CD4-positive, alpha-beta T cell (primary cell): ENCODE results near the gene SH3BP2. TPM values are rescaled to one million over a fixed set of nuclear protein-coding genes. Genes with fewer than 3 reads are reported as not detected.

Experiments used
- ATAC-seq: fragments of 200-7000 bp; cut with Tn5 transposase; one replicate; pipeline ENCODE4 v1.10.0; 2022; ENCODE audit warnings: mild to moderate bottlenecking; ENCODE audit not compliant: poor library complexity
- CTCF ChIA-PET: fragments of 350-600 bp; sonication (Branson Sonifier 250); formaldehyde crosslinking; loops from one replicate; lab custom pipeline; 2021; ENCODE audit warnings: antibody characterized with exemption, inconsistent platforms; lab: Charles Lee
- POLR2A ChIA-PET: fragments of 350-600 bp; sonication (Branson Sonifier 250); formaldehyde crosslinking; loops from one replicate; lab custom pipeline; 2021; ENCODE audit warnings: antibody characterized with exemption, inconsistent platforms; lab: Charles Lee
- DNase-seq, 14 experiments: peaks; one replicate each; pipeline ENCODE4 v3.0.0-alpha.2; 2013 to 2020; ENCODE audit warnings: mixed read lengths in 2 of 14
- H3K27ac ChIP-seq, 2 donors: one replicate each; pipeline versions ENCODE4 v1.5.1 to v1.7.0; 2013; ENCODE audit warnings: low read length in 2 of 2, low read depth in 1 of 2, mild to moderate bottlenecking in 1 of 2
- H3K27me3 ChIP-seq, 2 experiments: 1 replicate in 1 of 2; 2 replicates in 1 of 2; pipeline versions ENCODE4 v1.6.1 to v1.7.0; 2013; ENCODE audit warnings: low read length in 2 of 2, control low read depth in 1 of 2, mild to moderate bottlenecking in 1 of 2, moderate library complexity in 1 of 2; ENCODE audit not compliant: insufficient read depth in 2 of 2, control insufficient read depth in 1 of 2
- H3K36me3 ChIP-seq: one replicate; pipeline ENCODE4 v1.6.1; 2013; ENCODE audit warnings: low read length, control low read depth; ENCODE audit not compliant: insufficient read depth
- H3K4me1 ChIP-seq: one replicate; pipeline ENCODE4 v1.6.1; 2013; ENCODE audit warnings: low read length, control low read depth; ENCODE audit not compliant: insufficient read depth
- H3K4me3 ChIP-seq: one replicate; pipeline ENCODE4 v1.5.1; 2013; ENCODE audit warnings: mild to moderate bottlenecking, low read length, moderate library complexity
- H3K9me3 ChIP-seq, 2 experiments: 1 replicate in 1 of 2; 2 replicates in 1 of 2; pipeline versions ENCODE4 v1.6.1 to v1.7.0; 2013; ENCODE audit warnings: low read length in 2 of 2, mild to moderate bottlenecking in 2 of 2, control low read depth in 1 of 2, moderate library complexity in 1 of 2; ENCODE audit not compliant: control insufficient read depth in 1 of 2, insufficient read depth in 1 of 2
- H3K27ac Mint-ChIP-seq: one replicate; pipeline ENCODE4 v1.8.0; 2020; ENCODE audit warnings: mixed read lengths
- H3K27me3 Mint-ChIP-seq: one replicate; pipeline ENCODE4 v1.8.0; 2021; ENCODE audit warnings: mixed read lengths
- H3K36me3 Mint-ChIP-seq: one replicate; pipeline ENCODE4 v1.8.0; 2021; ENCODE audit warnings: low read depth, mixed read lengths
- H3K4me1 Mint-ChIP-seq: one replicate; pipeline ENCODE4 v1.8.0; 2021; ENCODE audit warnings: low read depth, mixed read lengths
- H3K4me3 Mint-ChIP-seq: one replicate; pipeline ENCODE4 v1.8.0; 2020; ENCODE audit warnings: mild to moderate bottlenecking, mixed read lengths
- H3K9me3 Mint-ChIP-seq: one replicate; pipeline ENCODE4 v1.8.0; 2020; ENCODE audit warnings: mixed read lengths
- intact Hi-C, 2 experiments: fragments of 100-400 bp; cut with DNase I in 1 of 2; cut with micrococcal nuclease in 1 of 2; formaldehyde crosslinking; loops; one replicate each; pipeline versions ENCODE4 v1.15.1 to v1.9.0; 2023 to 2025; cut with DNase I, micrococcal nuclease
- total RNA-seq, 174 experiments: library from RNA in 2 of 174; stranded (reverse) in 2 of 174; gene quantifications; one replicate each; pipeline ENCODE4 v1.2.3 and lab custom pipeline; 2021 to 2026
- TF ChIP-seq, protein P1 (sequence below): fragments of 200-600 bp; IDR thresholded peaks from one replicate; pipeline ENCODE4 v1.8.0; 2022; ENCODE audit warnings: antibody characterized with exemption, mild to moderate bottlenecking

Gene SH3BP2
- total RNA-seq, 2 experiments from 2014 or later: 30.1 to 30.5 TPM

DNA sequence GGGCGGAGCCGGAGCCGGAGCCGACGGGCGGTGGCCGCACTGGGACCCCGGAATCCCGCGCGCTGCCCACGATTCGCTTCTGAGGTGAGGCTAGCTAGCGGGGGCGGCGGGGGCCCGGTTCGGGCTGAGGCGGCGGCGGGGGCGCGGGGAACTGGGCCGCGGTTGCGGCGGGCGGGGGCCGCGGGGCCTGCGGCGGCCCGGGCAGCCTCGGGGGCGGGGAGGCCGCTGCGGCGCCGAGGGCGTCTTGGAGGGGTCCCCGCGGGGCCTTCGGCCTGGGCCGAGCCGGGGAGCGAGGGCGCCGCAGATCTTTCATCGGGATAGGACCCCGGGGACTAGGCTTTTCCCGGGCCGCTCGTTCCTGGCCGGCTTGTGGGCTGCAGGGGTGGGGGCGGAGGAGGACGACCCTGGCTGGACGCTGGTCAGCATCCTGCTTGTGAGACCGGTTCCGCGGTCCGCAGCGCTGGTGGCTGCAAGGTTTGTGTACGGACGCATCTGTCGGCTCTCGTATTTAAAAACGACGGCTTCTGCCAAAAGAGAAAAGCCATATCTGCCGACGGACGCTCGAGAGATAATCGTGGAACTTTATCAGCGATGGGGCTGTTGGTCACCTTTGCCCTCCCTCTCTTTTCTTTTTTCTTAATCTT is 51.2 kb downstream of the SH3BP2 start:
- peaks cover 45% of the 10 kb centered on the region for H3K4me1 ChIP-seq
- H3K36me3 Mint-ChIP-seq: peaks cover 14% of the 10 kb centered on the region
- CTCF ChIA-PET: no interaction called here
- no peaks in the 10 kb centered on the region for H3K9me3 ChIP-seq
- H3K36me3 ChIP-seq: no peaks in the 10 kb centered on the region
- ATAC-seq: peak; percentile 41
- TF ChIP-seq, protein P1, sequence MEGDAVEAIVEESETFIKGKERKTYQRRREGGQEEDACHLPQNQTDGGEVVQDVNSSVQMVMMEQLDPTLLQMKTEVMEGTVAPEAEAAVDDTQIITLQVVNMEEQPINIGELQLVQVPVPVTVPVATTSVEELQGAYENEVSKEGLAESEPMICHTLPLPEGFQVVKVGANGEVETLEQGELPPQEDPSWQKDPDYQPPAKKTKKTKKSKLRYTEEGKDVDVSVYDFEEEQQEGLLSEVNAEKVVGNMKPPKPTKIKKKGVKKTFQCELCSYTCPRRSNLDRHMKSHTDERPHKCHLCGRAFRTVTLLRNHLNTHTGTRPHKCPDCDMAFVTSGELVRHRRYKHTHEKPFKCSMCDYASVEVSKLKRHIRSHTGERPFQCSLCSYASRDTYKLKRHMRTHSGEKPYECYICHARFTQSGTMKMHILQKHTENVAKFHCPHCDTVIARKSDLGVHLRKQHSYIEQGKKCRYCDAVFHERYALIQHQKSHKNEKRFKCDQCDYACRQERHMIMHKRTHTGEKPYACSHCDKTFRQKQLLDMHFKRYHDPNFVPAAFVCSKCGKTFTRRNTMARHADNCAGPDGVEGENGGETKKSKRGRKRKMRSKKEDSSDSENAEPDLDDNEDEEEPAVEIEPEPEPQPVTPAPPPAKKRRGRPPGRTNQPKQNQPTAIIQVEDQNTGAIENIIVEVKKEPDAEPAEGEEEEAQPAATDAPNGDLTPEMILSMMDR: no peak
- no peaks in the 10 kb centered on the region for H3K27me3 ChIP-seq
- H3K27ac ChIP-seq: peak overlapping the region; percentile 60 to 85
- peak overlapping the region; percentile 97 for H3K4me3 ChIP-seq
- peak overlapping the region; percentile 92 for H3K27ac Mint-ChIP-seq
- H3K27me3 Mint-ChIP-seq: no peaks in the 10 kb centered on the region
- H3K4me1 Mint-ChIP-seq: peaks cover 63% of the 10 kb centered on the region
- POLR2A ChIA-PET: interaction anchor here (0.6 to 1.9 kb wide), 5 partner anchors 8 to 120 kb away, joined by 3 to 10 read pairs (median 4); partner anchors contain the start of gene GRK4
- no peaks in the 10 kb centered on the region for H3K9me3 Mint-ChIP-seq
- intact Hi-C loops: loop anchor here (1.0 to 10.0 kb wide), 6 partner anchors 49 to 425 kb away; partner anchors contain the start of genes CFAP99 (in 1 of the 2), FAM193A (in 1 of the 2), GRK4 (in 1 of the 2) and NOP14 (in 1 of the 2)
- DNase-seq: peak in 2 of 14 experiments; percentile 21 to 45
- H3K4me3 Mint-ChIP-seq: peak overlapping the region; percentile 98

DNA sequence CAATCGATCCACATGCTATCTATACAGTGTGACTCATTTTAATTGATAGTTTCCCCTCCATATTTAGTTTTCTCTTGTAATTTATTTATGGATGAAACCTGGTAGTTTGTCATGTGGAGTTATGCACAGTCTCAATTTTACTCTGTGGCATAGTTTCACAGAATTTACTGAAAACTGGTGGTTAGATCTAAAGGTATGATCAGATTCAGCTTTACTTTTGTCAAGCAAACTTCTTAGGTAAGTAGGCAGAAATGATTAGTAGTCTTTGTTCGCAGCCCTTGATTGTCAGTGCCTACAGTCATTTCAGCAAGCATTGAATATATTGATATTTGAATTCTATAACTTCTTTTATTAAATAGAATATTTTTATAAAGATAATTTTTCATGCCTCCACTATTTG is 53.3 kb downstream of the SH3BP2 start:
- no peaks in the 10 kb centered on the region for H3K27me3 ChIP-seq
- no peak overlapping the region for H3K27ac ChIP-seq
- intact Hi-C loops: loop anchor here in 1 of 2 experiments (10.0 kb wide), 1 partner anchor 51 kb away; the partner anchor contains the start of gene SH3BP2
- H3K9me3 Mint-ChIP-seq: no peaks in the 10 kb centered on the region
- H3K36me3 ChIP-seq: no peaks in the 10 kb centered on the region
- peak overlapping the region; percentile 94 for H3K4me3 Mint-ChIP-seq
- H3K27ac Mint-ChIP-seq: peak overlapping the region; percentile 92
- ATAC-seq: no peak
- peaks cover 69% of the 10 kb centered on the region for H3K4me1 Mint-ChIP-seq
- H3K27me3 Mint-ChIP-seq: no peaks in the 10 kb centered on the region
- CTCF ChIA-PET: interaction anchor here (0.5 to 0.9 kb wide), 2 partner anchors 10 to 20 kb away, joined by 3 to 6 read pairs; no protein-coding TSS in a partner anchor
- no peak overlapping the region for H3K4me3 ChIP-seq
- H3K36me3 Mint-ChIP-seq: peaks cover 14% of the 10 kb centered on the region
- POLR2A ChIA-PET: interaction anchor here (3.1 kb wide), 1 partner anchor 8 kb away, joined by 12 read pairs; no protein-coding TSS in a partner anchor
- DNase-seq: no peak
- H3K4me1 ChIP-seq: peaks cover 50% of the 10 kb centered on the region
- TF ChIP-seq, protein P1: no peak
- H3K9me3 ChIP-seq: no peaks in the 10 kb centered on the region

DNA sequence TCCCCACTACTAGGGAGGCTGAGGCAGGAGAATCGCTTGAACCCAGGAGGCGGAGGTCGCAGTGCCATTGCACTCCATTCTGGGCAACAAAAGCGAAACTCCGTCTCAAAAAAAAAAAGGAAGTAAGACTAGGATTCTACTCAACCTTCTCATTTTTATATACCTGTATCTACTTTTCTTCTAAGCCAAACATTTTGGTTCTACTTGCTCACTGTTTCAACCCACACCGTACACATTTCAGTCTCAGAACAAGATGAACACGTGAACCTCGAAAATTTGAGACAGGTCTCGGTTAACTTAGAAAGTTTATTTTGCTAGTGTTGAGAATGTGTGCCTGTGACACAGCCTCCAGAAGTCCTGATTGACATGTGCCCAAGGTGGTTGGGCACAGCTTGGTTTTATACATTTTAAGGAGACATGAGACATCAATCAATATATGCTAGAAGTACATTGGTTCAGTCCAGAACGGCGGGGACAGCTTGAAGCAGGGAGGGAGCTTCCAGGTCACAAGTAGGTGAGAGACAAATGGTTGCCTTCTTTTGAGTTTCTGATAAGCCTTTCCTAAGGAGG is 54.5 kb downstream of the SH3BP2 start:
- no peak for DNase-seq
- ChIA-PET POLR2A (interaction anchor here (3.1 kb wide), 1 partner anchor 9 kb away, joined by 12 read pairs; no protein-coding TSS in a partner anchor), CTCF (no interaction called here)
- Mint-ChIP-seq H3K4me3 (peak overlapping the region; percentile 18), H3K36me3 (peaks cover 11% of the 10 kb centered on the region), H3K4me1 (peaks cover 74% of the 10 kb centered on the region), H3K27me3 (no peaks in the 10 kb centered on the region), H3K9me3 (no peaks in the 10 kb centered on the region), H3K27ac (peak overlapping the region; percentile 51)
- no peak overlapping the region for H3K27ac ChIP-seq
- H3K9me3 ChIP-seq: no peaks in the 10 kb centered on the region
- intact Hi-C loops: loop anchor here in 1 of 2 experiments (10.0 kb wide), 1 partner anchor 53 kb away; the partner anchor contains the start of gene SH3BP2
- TF ChIP-seq, protein P1: no peak
- no peaks in the 10 kb centered on the region for H3K36me3 ChIP-seq
- ATAC-seq: no peak
- H3K4me1 ChIP-seq: peaks cover 59% of the 10 kb centered on the region
- no peak overlapping the region for H3K4me3 ChIP-seq
- H3K27me3 ChIP-seq: no peaks in the 10 kb centered on the region
